WTC11 (cell line): ENCODE measurements around the gene FAM228B. TPM values are rescaled to one million over a fixed set of nuclear protein-coding genes. Genes with fewer than 3 reads are reported as not detected.
A peak's percentile ranks its signal among the peaks of the same experiment; 100 is the strongest.

ENCODE experiments used
- ATAC-seq: fragments of 200-7000 bp; cut with Tn5 transposase; 2 replicates; pipeline ENCODE4 v1.10.0; 2021; ENCODE audit warnings: mild to moderate bottlenecking, moderate library complexity
- CTCF ChIA-PET: fragments of 300-600 bp; sonication (Branson Sonifier 250); formaldehyde crosslinking; loops from one replicate; lab custom pipeline; 2021; ENCODE audit warnings: antibody characterized with exemption; lab: Charles Lee
- POLR2A ChIA-PET: fragments of 350-600 bp; sonication (Branson Sonifier 250); formaldehyde crosslinking; loops from one replicate; lab custom pipeline; 2021; ENCODE audit warnings: antibody characterized with exemption; lab: Charles Lee
- DNase-seq: peaks from one replicate; pipeline ENCODE4 v3.0.0; 2021; ENCODE audit warnings: low spot score
- H3K27ac Mint-ChIP-seq: 2 replicates; pipeline ENCODE4 v1.8.0; 2021; ENCODE audit warnings: mixed read lengths
- H3K27me3 Mint-ChIP-seq: 2 replicates; pipeline ENCODE4 v1.8.0; 2021; ENCODE audit warnings: low read depth, mild to moderate bottlenecking, moderate library complexity, mixed read lengths
- H3K36me3 Mint-ChIP-seq: 2 replicates; pipeline ENCODE4 v1.8.0; 2021; ENCODE audit warnings: mixed read lengths
- H3K4me1 Mint-ChIP-seq: 2 replicates; pipeline ENCODE4 v1.8.0; 2022; ENCODE audit warnings: mixed read lengths
- H3K4me3 Mint-ChIP-seq: 2 replicates; pipeline ENCODE4 v1.8.0; 2021; ENCODE audit warnings: mild to moderate bottlenecking, moderate library complexity, mixed read lengths
- H3K9me3 Mint-ChIP-seq: 2 replicates; pipeline ENCODE4 v1.8.0; 2021; ENCODE audit warnings: mixed read lengths
- ATF6 ChIP-seq: sonication (generic); formaldehyde crosslinking; IDR thresholded peaks from 2 replicates; pipeline ENCODE4 v1.8.1; 2023; ENCODE audit warnings: mild to moderate bottlenecking, missing genetic modification reagents
- ELF4 ChIP-seq: sonication (generic); formaldehyde crosslinking; IDR thresholded peaks from 2 replicates; pipeline ENCODE4 v1.8.1; 2022; ENCODE audit warnings: low read depth, mild to moderate bottlenecking, moderate library complexity, missing genetic modification reagents
- FOXP4 ChIP-seq: sonication (generic); formaldehyde crosslinking; IDR thresholded peaks from 2 replicates; pipeline ENCODE4 v1.8.0; 2022; ENCODE audit warnings: mild to moderate bottlenecking, missing genetic modification reagents
- JUN ChIP-seq: sonication (generic); formaldehyde crosslinking; IDR thresholded peaks from 2 replicates; pipeline ENCODE4 v1.8.0; 2023; ENCODE audit warnings: mild to moderate bottlenecking, missing genetic modification reagents
- PRDM15 ChIP-seq: sonication (generic); formaldehyde crosslinking; IDR thresholded peaks from 2 replicates; pipeline ENCODE4 v1.8.0; 2022; ENCODE audit warnings: missing genetic modification reagents
- ZNF396 ChIP-seq: fragments of 250-450 bp; sonication (Bioruptor Pico); IDR thresholded peaks from 2 replicates; pipeline ENCODE4 v1.8.0; 2021; ENCODE audit warnings: mild to moderate bottlenecking, moderate library complexity, borderline replicate concordance
- ZNF423 ChIP-seq: fragments of 250-450 bp; sonication (Bioruptor Pico); IDR thresholded peaks from 2 replicates; pipeline ENCODE4 v2.1.2; 2022; ENCODE audit warnings: mild to moderate bottlenecking, moderate library complexity
- ZNF425 ChIP-seq: fragments of 250-450 bp; sonication (Bioruptor Pico); conservative IDR thresholded peaks from 2 replicates; pipeline ENCODE4 v1.9.0; 2021; ENCODE audit warnings: mild to moderate bottlenecking
- total RNA-seq: library from RNA; stranded (reverse); gene quantifications from 3 replicates; pipeline ENCODE4 v1.2.3, GENCODE V29; 2021
- TF ChIP-seq, protein P1 (sequence below): sonication (generic); formaldehyde crosslinking; IDR thresholded peaks from 2 replicates; pipeline ENCODE4 v1.8.0; 2022; ENCODE audit warnings: mild to moderate bottlenecking, missing genetic modification reagents

Gene FAM228B
- total RNA-seq, 1 experiment from 2014 or later = 2.7 TPM

- no peak for TF ChIP-seq ZNF425 (CRISPR knock-in tag)
- TF ChIP-seq PRDM15 (CRISPR knock-in tag) = no peak
Measured at GRCh38 chr2:24205131-24205530, 81.9 kb downstream of the FAM228B start (continued).

- POLR2A ChIA-PET = interaction anchor here (0.5 kb wide), 1 partner anchor 189 kb away, joined by 4 read pairs; no protein-coding TSS in a partner anchor
Measured at GRCh38 chr2:24206242-24206641, 83.0 kb downstream of the FAM228B start.

More at GRCh38 chr2:24206242-24206641, 83.0 kb downstream of the FAM228B start:
- TF ChIP-seq ZNF423 (CRISPR knock-in tag) = peak; percentile 76
- TF ChIP-seq, protein P1, sequence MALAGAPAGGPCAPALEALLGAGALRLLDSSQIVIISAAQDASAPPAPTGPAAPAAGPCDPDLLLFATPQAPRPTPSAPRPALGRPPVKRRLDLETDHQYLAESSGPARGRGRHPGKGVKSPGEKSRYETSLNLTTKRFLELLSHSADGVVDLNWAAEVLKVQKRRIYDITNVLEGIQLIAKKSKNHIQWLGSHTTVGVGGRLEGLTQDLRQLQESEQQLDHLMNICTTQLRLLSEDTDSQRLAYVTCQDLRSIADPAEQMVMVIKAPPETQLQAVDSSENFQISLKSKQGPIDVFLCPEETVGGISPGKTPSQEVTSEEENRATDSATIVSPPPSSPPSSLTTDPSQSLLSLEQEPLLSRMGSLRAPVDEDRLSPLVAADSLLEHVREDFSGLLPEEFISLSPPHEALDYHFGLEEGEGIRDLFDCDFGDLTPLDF = no peak
- no peak for TF ChIP-seq ZNF396
- no peak for TF ChIP-seq ELF4 (CRISPR knock-in tag)
- TF ChIP-seq FOXP4 (CRISPR knock-in tag) = no peak
- TF ChIP-seq JUN (CRISPR knock-in tag) = no peak
- TF ChIP-seq ATF6 (CRISPR knock-in tag) = no peak
- Mint-ChIP-seq H3K4me1 (0 out of 2 replicates have a peak, but pooled peaks cover 3% of the 10 kb centered on the region), H3K4me3 (no peak overlapping the region), H3K9me3 (no peaks in the 10 kb centered on the region), H3K36me3 (peaks cover 4% of the 10 kb centered on the region; the same call in 1 of the 2 replicates), H3K27me3 (no peaks in the 10 kb centered on the region), H3K27ac (no peak overlapping the region)
- DNase-seq (no peak), ATAC-seq (no peak)
- CTCF ChIA-PET = interaction anchor here (1.0 kb wide), 1 partner anchor 122 kb away, joined by 3 read pairs; the partner anchor contains the start of gene TP53I3
